A673 (cell line): ENCODE data around the gene ANKRD12. TPM values are rescaled to one million over a fixed set of nuclear protein-coding genes. Genes with fewer than 3 reads are reported as not detected.

Experiments
- BruUV-seq: library from RNA; stranded (reverse); fragments of 400-500 nt; replicated peaks from 2 replicates; lab custom pipeline; 2021; lab: Mats Ljungman, UMichigan
- CTCF ChIA-PET: fragments of 300-600 bp; sonication (Branson Sonifier 250); formaldehyde crosslinking; loops from one replicate; lab custom pipeline; 2022; ENCODE audit warnings: antibody characterized with exemption; lab: Charles Lee
- POLR2A ChIA-PET: fragments of 300-600 bp; sonication (Branson Sonifier 250); formaldehyde crosslinking; loops from one replicate; lab custom pipeline; 2022; ENCODE audit warnings: antibody characterized with exemption; ENCODE audit not compliant: low non-redundant PET; lab: Charles Lee
- DNase-seq: peaks from one replicate; pipeline ENCODE4 v3.0.0-alpha.2; 2015; ENCODE audit warnings: low spot score
- H3K27ac ChIP-seq: fragments of 200-600 bp; sonication (generic); 2 replicates; pipeline ENCODE4 v1.5.1; 2016; ENCODE audit warnings: mixed run types, low read depth, mild to moderate bottlenecking, mixed read lengths, antibody characterized with exemption, low read length; ENCODE audit not compliant: poor library complexity, severe bottlenecking
- H3K27me3 ChIP-seq: fragments of 200-600 bp; sonication (generic); replicated peaks from 2 replicates; pipeline ENCODE4 v1.6.1; 2017; ENCODE audit warnings: mixed run types, low read depth, mild to moderate bottlenecking, mixed read lengths, antibody characterized with exemption, low read length; ENCODE audit not compliant: insufficient read depth, poor library complexity
- H3K36me3 ChIP-seq: fragments of 200-600 bp; sonication (generic); 2 replicates; pipeline ENCODE4 v1.6.1; 2016; ENCODE audit warnings: mixed run types, mild to moderate bottlenecking, mixed read lengths, antibody characterized with exemption, low read length; ENCODE audit not compliant: insufficient read depth, poor library complexity, severe bottlenecking
- H3K4me1 ChIP-seq: fragments of 200-600 bp; sonication (generic); 2 replicates; pipeline ENCODE4 v1.6.1; 2017; ENCODE audit warnings: mixed run types, mild to moderate bottlenecking, mixed read lengths, antibody characterized with exemption, low read length; ENCODE audit not compliant: insufficient read depth, poor library complexity, severe bottlenecking
- H3K4me3 ChIP-seq: fragments of 200-600 bp; sonication (generic); 2 replicates; pipeline ENCODE4 v1.5.1; 2016; ENCODE audit warnings: low read depth, mixed run types, mild to moderate bottlenecking, mixed read lengths, low read length; ENCODE audit not compliant: poor library complexity, severe bottlenecking
- H3K9me3 ChIP-seq: fragments of 200-600 bp; sonication (generic); 2 replicates; pipeline ENCODE4 v1.6.1; 2016; ENCODE audit warnings: mixed run types, low read depth, mild to moderate bottlenecking, mixed read lengths, antibody characterized with exemption, low read length; ENCODE audit not compliant: poor library complexity, severe bottlenecking
- EZH2 ChIP-seq: fragments of 200-600 bp; sonication (generic); IDR thresholded peaks from 2 replicates; pipeline ENCODE4 v1.6.1; 2017; ENCODE audit warnings: borderline replicate concordance, low read depth, mild to moderate bottlenecking, mixed read lengths, antibody characterized with exemption, low read length; ENCODE audit not compliant: poor library complexity, severe bottlenecking
- intact Hi-C: fragments of 100-400 bp; cut with micrococcal nuclease; formaldehyde crosslinking; loops from one replicate; pipeline ENCODE4 v1.10.0; 2022; ENCODE audit not compliant: unreplicated experiment
- total RNA-seq: library from RNA; stranded (reverse); gene quantifications from 2 replicates; pipeline ENCODE4 v1.2.3, GENCODE V29; 2021
- TF ChIP-seq, protein P1 (sequence below): fragments of 300-800, 200-600 bp; sonication (generic); conservative IDR thresholded peaks from 2 replicates; pipeline ENCODE4 v1.5.1; 2017; ENCODE audit warnings: low read depth, mild to moderate bottlenecking, antibody characterized with exemption, low read length, moderate library complexity, mixed read lengths

Gene ANKRD12
- total RNA-seq, 1 experiment from 2014 or later = 24.2 TPM

DNA sequence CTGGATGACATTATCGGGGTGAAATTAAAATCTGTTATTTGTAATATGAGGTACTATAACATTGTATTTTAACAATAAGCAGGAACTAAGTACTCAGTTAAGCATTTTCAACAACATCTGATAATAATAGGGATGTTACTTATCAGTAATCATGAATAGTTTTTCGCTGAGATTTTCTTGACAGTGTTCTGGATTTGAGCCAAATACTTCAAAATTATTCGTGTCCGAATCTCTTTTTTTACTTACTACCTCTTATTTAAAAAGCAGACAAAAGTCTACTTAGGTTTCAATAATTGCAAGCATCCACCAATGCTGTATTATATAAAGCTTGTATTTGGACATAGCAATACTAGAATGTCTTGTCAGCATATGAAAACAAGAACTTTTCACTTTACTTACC, 6.4 kb upstream of the ANKRD12 start:
- H3K4me3 ChIP-seq = no peak overlapping the region
- TF ChIP-seq, protein P1, sequence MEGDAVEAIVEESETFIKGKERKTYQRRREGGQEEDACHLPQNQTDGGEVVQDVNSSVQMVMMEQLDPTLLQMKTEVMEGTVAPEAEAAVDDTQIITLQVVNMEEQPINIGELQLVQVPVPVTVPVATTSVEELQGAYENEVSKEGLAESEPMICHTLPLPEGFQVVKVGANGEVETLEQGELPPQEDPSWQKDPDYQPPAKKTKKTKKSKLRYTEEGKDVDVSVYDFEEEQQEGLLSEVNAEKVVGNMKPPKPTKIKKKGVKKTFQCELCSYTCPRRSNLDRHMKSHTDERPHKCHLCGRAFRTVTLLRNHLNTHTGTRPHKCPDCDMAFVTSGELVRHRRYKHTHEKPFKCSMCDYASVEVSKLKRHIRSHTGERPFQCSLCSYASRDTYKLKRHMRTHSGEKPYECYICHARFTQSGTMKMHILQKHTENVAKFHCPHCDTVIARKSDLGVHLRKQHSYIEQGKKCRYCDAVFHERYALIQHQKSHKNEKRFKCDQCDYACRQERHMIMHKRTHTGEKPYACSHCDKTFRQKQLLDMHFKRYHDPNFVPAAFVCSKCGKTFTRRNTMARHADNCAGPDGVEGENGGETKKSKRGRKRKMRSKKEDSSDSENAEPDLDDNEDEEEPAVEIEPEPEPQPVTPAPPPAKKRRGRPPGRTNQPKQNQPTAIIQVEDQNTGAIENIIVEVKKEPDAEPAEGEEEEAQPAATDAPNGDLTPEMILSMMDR = no peak
- TF ChIP-seq EZH2 = no peak
- H3K27me3 ChIP-seq = no peaks in the 10 kb centered on the region
- DNase-seq = no peak
- H3K27ac ChIP-seq = no peak overlapping the region
- POLR2A ChIA-PET = no interaction called here
- no TSS peak for BruUV-seq
- no peaks in the 10 kb centered on the region for H3K9me3 ChIP-seq
- intact Hi-C loops = no loop called here
- H3K36me3 ChIP-seq = peaks cover 88% of the 10 kb centered on the region
- CTCF ChIA-PET = no interaction called here
- H3K4me1 ChIP-seq = no peaks in the 10 kb centered on the region

DNA sequence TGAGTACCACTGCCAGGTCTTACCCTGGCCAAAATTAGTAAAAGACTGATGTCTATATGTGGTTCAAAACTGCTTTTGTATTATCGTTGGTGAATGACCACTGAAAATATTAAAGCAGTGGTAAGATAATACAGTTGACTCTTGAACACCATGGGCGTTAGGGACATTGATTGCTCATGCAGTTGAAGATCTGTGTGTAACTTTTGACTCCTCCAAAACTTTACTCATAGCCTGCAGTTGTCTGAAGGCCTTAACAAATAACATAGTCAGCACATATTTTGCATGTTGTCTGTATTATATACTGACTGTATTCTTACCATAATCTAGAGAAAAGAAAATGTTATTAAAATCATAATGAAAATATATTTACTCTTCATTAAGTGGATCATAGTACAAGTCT, 5.8 kb upstream of the ANKRD12 start:
- H3K4me1 ChIP-seq = no peaks in the 10 kb centered on the region
- ChIA-PET POLR2A (no interaction called here), CTCF (no interaction called here)
- H3K27ac ChIP-seq = no peak overlapping the region
- intact Hi-C loops = no loop called here
- TF ChIP-seq EZH2 = no peak
- TF ChIP-seq, protein P1 = no peak
- BruUV-seq = no TSS peak
- no peaks in the 10 kb centered on the region for H3K9me3 ChIP-seq
- H3K36me3 ChIP-seq = peaks cover 83% of the 10 kb centered on the region
- no peak for DNase-seq
- no peaks in the 10 kb centered on the region for H3K27me3 ChIP-seq
- no peak overlapping the region for H3K4me3 ChIP-seq

DNA sequence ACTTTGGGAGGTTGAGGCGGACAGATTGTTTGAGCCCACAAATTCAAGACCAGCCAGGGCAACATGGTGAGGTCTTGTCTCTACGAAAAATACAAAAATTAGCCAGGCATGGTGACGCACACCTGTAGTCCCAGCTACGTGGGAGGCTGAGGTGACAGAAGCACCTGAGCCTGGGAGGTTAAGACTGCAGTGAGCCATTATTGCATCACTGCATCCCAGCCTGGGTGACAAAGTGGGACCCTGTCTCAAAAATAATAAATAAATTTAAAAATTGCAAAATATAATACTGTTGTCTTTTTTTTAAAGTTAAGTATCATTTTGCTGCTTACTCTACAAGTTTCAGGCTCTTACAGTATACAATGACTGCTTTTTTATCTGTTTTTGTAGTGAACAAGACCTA, 4.0 kb upstream of the ANKRD12 start:
- Histone ChIP-seq H3K4me3 (no peak overlapping the region), H3K36me3 (peaks cover 64% of the 10 kb centered on the region), H3K27ac (no peak overlapping the region), H3K27me3 (no peaks in the 10 kb centered on the region), H3K4me1 (no peaks in the 10 kb centered on the region), H3K9me3 (no peaks in the 10 kb centered on the region)
- TF ChIP-seq, protein P1 = no peak
- TF ChIP-seq EZH2 = no peak
- no TSS peak for BruUV-seq
- ChIA-PET POLR2A (no interaction called here), CTCF (no interaction called here)
- no peak for DNase-seq
- intact Hi-C loops = no loop called here
